Type B pancreatic cell (in vitro differentiated cells): ENCODE results near the gene PROP1. TPM values are rescaled to one million over a fixed set of nuclear protein-coding genes. Genes with fewer than 3 reads are reported as not detected.
"Not testable (repeated sequence)": the region's sequence is repeated elsewhere in the genome, so short reads cannot be mapped to it uniquely, and the experiment has no call there.

Experiments used
- DNase-seq: peaks from one replicate; pipeline ENCODE4 v3.0.0; 2021; ENCODE audit warnings: mixed read lengths; ENCODE audit not compliant: unreplicated experiment; ENCODE audit errors: extremely low spot score
- H3K27ac Mint-ChIP-seq: 2 replicates; pipeline ENCODE4 v1.8.0; 2021; ENCODE audit warnings: mild to moderate bottlenecking, mixed read lengths
- H3K27me3 Mint-ChIP-seq: 2 replicates; pipeline ENCODE4 v1.8.0; 2021; ENCODE audit warnings: mixed read lengths
- H3K36me3 Mint-ChIP-seq: 2 replicates; pipeline ENCODE4 v1.8.0; 2021; ENCODE audit warnings: mixed read lengths
- H3K4me1 Mint-ChIP-seq: one replicate; pipeline ENCODE4 v1.8.0; 2021; ENCODE audit warnings: mixed read lengths; ENCODE audit not compliant: unreplicated experiment
- H3K4me3 Mint-ChIP-seq: 2 replicates; pipeline ENCODE4 v1.8.0; 2021; ENCODE audit warnings: mild to moderate bottlenecking, mixed read lengths
- H3K9me3 Mint-ChIP-seq: 2 replicates; pipeline ENCODE4 v1.8.0; 2021; ENCODE audit warnings: mixed read lengths
- total RNA-seq: library from RNA; stranded (reverse); gene quantifications from 2 replicates; pipeline ENCODE4 v1.2.1, GENCODE V29; 2021; ENCODE audit warnings: low replicate concordance

The PROP1 gene
- total RNA-seq, 1 donor from 2014 or later: not detected

DNA sequence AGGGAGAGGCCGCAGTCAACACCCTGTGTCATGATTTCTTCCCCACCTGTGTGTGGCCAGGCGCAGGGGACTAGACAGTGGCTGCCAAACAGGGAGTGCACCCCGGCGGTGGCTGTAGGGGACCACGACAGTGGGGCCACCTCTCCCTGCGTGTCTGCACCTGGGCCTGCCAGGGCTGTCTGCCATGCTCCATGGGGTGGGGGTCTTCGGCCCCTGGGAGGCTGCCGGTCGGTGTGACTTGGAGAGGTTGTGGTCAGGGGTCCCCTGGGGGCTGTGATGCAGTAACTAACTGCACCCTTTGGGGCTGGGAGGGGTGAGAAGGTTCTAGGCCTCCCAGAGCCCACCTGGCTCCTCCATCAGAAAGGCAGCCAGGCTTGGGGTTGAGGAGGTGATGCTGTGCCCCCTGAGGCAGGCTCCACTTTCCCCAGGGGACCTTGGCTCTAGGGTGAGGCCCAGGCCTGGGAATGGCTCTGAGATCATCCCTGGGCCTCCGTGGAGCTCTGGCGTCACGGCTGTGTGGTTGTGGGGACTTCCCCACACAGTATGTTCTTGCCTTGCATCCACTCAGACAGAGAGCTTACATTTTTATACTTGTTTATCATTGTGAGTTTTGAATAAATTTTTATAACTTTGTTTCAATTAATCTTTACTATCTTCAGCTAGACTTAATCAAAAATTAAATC is 50.3 kb downstream of the PROP1 start:
- H3K4me1 Mint-ChIP-seq, H3K9me3 Mint-ChIP-seq, H3K36me3 Mint-ChIP-seq, H3K27ac Mint-ChIP-seq, H3K27me3 Mint-ChIP-seq, H3K4me3 Mint-ChIP-seq, DNase-seq: not testable (repeated sequence)

DNA sequence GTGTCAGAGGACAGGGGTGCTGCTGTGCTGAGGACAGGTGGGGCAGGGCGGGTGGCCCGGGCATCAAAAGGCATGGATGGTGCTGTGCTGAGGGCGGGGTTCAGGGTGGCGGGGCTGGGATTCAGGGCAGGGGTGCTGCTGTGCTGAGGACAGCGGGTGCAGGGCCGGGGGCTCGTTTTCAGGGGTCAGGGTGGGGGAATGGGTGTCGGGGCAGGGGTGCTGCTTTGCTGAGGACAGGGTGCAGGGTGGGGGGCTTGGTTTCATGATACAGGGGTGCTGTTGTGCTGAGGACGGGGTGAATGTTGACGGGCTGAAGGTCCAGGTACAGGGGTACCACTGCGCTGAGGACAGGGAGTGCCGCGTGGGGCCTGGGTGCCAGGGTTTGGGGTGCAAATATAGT is 50.9 kb downstream of the PROP1 start:
- not testable (repeated sequence) for H3K4me3 Mint-ChIP-seq, H3K27me3 Mint-ChIP-seq, DNase-seq, H3K36me3 Mint-ChIP-seq, H3K27ac Mint-ChIP-seq, H3K4me1 Mint-ChIP-seq, H3K9me3 Mint-ChIP-seq

GRCh38 chr5:177943805-177944736 is 52.0 kb downstream of the PROP1 start:
- H3K4me3 Mint-ChIP-seq, DNase-seq, H3K36me3 Mint-ChIP-seq, H3K9me3 Mint-ChIP-seq, H3K4me1 Mint-ChIP-seq, H3K27ac Mint-ChIP-seq, H3K27me3 Mint-ChIP-seq: not testable (repeated sequence)

- H3K4me3 Mint-ChIP-seq, H3K36me3 Mint-ChIP-seq, DNase-seq, H3K27me3 Mint-ChIP-seq, H3K9me3 Mint-ChIP-seq, H3K4me1 Mint-ChIP-seq, H3K27ac Mint-ChIP-seq: not testable (repeated sequence)
Observed at GRCh38 chr5:177942896-177943295, 53.1 kb downstream of the PROP1 start.

Other genes starting within 250 kb of the PROP1 start
- 0.52 TPM in 1 of 2 replicates, not detected in the other for gene FAM153A, start 213.3 kb downstream of the PROP1 start, total RNA-seq
- gene N4BP3, start 117.3 kb upstream of the PROP1 start, total RNA-seq: 6.6 and 11.2 TPM in 2 replicates
- 41.8 and 52.1 TPM in 2 replicates for gene RMND5B, start 134.8 kb upstream of the PROP1 start, total RNA-seq
- 136 and 161 TPM in 2 replicates for gene NHP2, start 157.6 kb upstream of the PROP1 start, total RNA-seq
- not detected in 2 replicates for gene GMCL2, start 191.1 kb upstream of the PROP1 start, total RNA-seq
- gene HNRNPAB, start 208.3 kb upstream of the PROP1 start, total RNA-seq: 174 and 245 TPM in 2 replicates
- 52.7 and 76.2 TPM in 2 replicates for gene PHYKPL, start 236.6 kb upstream of the PROP1 start, total RNA-seq